GM19324 (cell line): ENCODE measurements around the gene SPECC1.
"Not testable (repeated sequence)": the region's sequence is repeated elsewhere in the genome, so short reads cannot be mapped to it uniquely, and the experiment has no call there.

Experiments used
- ATAC-seq: cut with Tn5 transposase; IDR thresholded peaks from one replicate; pipeline ENCODE4 v1.9.1; 2021; ENCODE audit warnings: mild to moderate bottlenecking, moderate library complexity; ENCODE audit not compliant: unreplicated experiment, low FRiP score

SPECC1 gene

DNA sequence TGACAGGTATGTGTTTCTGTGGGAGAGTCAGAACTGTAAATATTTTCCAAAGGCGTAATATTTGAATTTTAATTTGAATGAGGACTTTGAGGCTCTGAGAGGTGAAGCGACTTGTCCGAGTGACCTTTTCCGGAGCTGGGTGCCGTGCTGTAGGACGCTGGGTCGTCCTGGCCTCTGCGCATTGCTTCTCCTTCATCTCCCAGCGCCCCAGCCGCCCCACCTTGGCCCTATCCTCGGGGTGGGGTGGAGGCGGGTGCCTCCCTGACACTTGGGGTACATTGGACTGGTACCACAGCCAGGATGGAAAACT is 147.8 kb downstream of the SPECC1 start:
- ATAC-seq, result no peak

DNA sequence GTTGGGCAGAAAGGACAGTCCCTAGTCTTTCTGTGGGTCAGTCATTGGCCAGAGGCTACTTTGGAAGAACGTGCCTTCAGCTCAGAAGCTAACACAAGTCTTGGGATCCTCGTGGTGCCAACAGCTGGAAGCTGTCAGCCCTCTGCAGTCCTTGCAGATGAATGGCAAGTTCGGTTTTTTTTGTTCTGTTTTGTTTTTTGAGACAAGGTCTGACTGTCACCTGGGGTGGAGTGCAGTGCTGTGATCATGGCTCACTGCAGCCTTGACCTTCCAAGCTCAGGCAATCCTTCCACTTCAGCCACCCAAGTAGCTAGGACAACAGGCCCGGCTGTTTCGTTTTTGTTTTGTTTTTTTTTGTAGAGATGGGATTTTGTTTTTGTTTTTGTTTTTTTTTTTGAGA is 149.4 kb downstream of the SPECC1 start:
- ATAC-seq, result no peak

DNA sequence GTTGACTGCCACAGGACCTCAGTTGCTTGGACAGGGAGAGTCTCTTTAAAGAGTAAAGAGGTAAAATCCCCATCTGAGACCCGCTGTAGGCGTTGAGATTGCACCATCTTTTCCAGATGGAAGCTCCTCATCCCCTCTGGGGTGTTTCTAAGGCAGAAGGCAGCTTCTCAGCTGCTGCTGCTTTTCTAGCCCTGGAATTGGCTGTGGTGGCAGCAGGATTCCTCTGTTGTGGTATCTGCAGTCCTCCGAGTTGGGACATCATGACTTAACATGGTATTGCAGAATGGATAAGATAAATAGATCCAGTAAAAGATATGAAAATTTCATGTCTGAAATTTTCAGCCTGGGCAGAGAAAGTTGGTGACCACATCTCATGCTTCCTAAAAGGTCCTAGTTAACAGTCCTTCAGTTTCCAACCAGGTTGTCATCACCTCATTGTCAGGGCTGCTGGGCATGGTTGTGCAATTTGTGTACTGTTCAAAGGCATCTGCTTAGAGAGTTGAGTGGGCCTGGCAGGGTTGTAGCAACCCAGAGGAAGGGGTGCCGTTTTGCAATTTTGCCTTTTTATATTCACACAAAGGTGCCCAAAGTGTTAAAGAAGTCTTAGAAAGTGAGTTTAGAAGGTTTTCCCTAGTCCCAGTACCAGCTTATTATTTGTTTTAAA is 150.4 kb downstream of the SPECC1 start:
- ATAC-seq, result no peak

DNA sequence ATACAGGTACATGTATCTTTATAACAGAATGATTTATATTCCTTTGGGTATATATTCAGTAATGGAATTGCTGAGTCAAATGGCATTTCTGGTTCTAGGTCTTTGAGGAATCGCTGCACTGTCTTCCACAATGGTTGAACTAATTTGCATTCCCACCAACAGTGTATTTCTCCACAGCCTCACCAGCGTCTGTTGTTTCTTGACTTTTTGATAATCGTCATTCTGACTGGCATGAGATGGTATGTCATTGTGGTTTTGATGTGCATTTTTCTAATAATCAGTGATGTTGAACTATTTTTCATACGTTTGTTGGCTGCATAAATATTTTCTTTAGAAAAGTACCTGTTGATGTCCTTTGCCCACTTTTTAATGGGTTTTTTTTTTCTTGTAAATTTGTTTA is 156.4 kb downstream of the SPECC1 start:
- ATAC-seq, result not testable (repeated sequence)

DNA sequence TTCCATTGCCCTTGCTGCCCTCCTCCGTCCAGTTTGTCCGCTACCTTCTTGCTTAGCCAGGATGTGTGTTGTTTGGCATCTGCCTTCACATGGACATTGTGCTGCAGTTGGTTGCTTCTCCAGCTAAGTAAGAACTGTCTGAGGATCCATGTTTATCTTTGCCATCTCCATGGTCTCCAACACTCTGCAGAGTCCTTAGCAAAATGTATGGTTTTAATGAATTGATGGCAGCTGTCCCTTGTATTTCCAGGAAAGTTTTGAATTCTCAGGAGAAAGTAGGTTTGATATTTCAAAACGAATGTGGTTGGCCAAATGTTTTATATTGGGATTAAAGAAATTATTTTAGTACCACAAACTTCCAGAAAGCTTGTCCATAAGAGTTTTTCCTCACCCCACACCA is 160.9 kb downstream of the SPECC1 start:
- no peak for ATAC-seq

DNA sequence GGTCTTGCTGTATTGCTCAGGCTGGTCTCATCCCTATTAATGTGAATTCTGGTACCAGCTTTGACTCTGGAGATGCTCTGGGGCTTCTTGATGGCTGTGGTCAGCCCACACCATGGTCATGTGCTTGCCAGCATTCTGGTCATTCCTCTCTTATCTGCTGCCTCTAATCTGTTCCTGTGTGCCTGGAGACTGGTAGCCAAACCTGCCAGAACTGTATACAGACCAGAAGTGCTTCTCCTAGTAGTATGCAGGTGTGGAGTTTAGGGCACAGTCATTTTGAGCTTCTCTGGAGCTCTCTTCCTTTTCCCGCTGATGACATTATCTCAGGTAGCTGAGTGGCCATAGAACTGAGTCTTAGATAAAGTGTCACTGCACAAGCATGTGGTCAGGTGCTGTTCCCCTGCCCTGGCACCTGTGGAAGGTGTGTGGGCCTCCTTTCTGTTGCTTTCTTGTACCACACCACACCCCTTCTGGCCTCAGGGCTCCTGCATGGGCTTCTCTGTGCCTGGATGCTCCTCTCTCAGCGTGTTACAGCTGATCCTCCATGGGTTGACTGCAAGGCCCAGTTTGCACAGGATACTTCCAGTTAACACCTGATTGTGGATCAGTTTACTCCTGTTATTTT is 162.7 kb downstream of the SPECC1 start:
- ATAC-seq, result no peak

DNA sequence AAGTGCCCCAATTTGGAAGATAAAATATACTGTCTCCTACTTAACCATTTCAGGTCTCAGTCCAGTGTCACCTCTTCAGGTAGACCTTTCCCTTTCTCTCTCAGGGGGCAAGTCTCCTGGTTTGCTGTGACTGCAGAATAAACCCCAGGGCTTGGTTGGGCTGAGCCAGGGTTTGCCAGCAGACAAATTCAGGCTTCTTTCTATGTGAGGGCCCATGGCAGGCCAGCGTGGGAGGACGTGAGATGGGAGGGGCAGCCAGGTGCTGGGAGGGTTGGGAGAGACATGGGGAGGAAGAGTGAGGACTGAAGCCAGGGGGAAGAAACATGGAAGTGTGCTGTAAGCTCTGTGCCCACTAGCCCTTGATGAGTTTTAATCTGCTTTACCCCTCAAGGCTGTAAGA is 163.2 kb downstream of the SPECC1 start:
- no peak for ATAC-seq

DNA sequence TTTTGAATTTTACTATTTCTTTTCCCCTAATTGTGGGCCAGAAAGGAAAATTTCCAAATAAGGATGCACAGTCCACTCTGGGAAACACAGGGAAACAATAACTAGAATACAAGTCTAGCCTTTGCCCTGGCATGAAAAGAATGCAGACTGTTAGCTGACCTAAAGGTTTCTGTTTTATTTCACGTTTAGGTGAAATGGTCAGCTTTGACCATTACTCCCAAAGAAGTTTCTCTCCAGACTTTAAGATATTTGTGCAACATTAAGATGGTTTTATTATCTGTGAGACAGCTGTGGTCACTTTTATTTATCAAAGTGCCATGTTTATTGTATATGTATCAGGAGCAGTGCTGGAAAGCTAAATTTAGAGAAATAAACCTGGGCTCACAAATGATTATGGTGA is 163.9 kb downstream of the SPECC1 start:
- ATAC-seq, result no peak

DNA sequence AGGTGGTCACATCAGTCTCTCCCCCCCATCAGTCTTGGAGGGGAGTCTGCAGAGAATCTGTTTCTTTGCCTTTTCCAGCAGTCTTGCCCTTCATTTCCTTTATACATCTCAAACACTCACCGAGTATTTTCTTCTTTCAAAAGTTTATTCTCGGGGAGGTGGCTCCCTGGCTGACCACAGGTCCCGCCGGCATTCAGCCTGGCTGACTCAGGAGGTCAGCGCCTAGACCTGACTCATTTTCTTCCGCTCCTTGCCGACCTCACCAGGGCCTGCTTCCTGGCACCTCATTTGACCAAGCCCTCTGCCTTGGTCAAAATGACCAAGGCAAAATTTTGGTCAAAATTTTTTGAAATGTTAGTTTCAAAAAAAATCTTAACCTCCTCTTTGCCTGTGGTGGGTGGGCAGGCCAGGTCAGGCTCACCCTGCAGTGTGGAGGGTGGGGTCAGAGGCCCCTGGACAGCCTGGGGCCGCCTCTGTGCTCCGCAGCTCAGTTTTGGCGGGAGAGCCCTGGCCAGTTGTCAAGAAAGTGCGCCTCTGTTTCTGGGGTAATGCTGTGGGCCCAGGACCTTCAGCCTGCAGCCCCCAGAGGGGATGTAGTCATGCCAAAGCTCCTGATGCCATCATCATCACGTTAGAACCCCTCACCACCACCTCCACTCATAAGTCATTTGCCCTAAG is 165.6 kb downstream of the SPECC1 start:
- no peak for ATAC-seq

DNA sequence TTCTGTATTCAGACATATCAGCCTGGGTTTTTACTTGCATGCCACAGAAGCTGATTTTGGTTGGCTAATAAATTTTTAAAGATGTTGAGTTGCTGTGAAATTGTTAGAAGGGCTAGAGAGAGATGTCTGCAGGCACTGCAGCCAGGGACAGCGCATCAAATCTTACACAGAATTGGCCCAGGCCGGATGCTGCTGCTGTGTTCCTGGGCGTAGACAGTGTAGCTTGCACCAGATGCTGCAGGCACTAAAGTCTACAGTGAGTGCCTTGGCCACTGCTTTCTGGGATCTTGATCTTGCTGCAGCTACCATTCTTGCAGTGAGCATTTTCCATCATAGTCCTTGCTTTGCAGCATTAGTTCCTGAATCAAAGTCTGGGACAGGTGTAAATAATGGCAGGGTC is 169.9 kb downstream of the SPECC1 start:
- no peak for ATAC-seq

DNA sequence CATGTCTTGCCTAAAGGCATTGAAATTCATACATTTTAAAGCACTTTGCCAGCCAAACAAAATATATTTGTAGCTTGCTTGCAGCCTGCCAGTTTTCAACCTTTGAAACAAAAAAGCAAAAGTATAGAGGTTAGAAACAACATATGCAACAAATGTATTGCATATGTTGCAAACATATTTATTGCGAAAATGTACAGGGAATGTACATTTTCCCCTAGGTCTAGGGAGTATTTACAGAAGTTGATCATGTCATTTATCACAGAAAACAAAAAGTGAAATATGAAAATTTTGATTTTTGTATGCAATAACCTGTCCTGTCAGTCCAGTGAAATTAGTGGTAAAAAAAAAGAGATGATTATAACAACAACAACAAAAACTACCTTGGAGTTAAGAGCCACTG is 171.5 kb downstream of the SPECC1 start:
- no peak for ATAC-seq

DNA sequence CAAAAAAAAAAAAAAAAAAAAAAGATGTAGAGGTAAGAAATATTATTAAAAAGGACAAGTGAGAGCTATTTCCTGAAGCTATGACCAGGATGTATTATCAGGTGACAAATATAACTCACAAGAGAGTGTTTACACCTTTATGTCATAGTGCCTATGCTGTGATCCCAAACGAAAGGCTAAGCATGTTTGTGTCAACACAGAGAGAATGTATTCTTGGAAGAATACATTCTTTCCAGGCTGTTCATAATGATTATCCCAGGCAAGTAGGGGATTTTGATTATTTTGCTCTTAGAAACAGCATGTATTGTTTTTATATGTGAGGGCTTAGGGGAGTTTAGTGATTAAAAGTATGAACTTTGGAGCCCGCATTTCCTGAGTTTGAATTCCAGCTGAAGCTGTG is 175.0 kb downstream of the SPECC1 start:
- no peak for ATAC-seq

DNA sequence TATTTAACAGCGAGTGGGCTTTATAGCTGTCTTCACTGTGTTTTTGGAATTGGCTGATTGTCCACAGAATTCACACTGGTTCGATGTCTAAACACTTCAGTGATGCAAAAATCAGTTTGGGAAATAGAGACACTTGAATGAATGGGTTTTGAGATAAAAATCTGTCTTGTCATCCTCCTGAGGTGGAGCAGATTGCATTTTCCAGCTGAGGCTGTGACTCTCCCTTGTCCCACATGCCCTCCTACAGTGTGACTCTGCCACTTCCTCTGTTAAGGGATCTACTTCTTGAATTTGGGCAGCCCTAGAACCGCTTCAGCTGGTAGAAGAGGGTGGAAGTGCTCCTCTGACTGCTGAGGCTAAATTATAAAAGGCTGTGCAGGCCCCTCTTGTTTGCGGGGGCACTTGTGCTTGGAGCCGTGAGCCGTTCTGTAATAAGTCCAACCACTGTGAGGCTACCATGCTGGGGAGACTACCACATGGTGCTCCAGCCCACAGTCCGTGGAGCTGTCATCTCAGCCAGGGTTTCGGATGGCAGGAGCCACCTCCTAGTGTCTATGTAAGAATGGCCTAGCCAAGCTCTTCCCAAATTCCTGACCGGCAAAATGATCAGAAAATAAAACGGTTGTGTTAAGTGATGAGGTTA is 175.9 kb downstream of the SPECC1 start:
- ATAC-seq, result no peak

DNA sequence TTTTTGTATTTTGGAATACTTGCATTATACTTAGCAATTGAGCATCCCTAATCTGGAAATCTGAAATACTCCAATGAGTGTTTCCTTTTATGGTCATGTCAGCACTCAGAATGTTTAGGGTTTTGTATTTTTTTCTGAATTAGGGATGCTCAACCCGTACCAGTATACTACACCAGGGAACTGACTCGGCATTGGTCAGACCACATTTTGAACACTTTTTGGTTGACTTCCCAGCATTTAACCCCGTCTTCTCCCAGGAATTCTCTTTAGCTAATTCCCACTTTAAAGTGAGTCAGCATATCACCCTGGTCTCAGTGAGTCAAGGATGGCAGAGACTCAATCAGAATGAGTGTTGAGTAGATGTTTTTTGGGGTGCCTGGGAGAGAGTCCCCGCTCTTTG is 177.9 kb downstream of the SPECC1 start:
- no peak for ATAC-seq

DNA sequence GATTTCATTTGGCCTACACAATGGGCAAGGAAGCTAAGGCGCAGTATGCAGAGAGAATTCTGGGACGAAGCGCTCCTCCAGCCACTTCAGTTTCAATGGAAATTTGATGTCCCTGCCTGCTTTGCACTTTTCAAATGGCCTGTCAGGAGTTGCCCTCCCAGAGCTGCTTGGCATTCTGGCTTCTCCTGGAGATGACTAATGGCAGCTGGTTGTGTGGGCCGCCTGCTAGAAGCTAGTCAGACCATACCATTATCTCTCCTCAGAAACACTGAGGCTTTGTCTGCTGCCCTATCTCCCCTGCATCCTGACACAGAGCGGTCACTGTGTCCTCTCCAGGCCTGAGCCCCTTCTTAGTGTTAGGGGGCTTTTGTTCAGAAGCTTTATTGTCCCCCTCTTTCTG is 180.1 kb downstream of the SPECC1 start:
- ATAC-seq, result no peak

DNA sequence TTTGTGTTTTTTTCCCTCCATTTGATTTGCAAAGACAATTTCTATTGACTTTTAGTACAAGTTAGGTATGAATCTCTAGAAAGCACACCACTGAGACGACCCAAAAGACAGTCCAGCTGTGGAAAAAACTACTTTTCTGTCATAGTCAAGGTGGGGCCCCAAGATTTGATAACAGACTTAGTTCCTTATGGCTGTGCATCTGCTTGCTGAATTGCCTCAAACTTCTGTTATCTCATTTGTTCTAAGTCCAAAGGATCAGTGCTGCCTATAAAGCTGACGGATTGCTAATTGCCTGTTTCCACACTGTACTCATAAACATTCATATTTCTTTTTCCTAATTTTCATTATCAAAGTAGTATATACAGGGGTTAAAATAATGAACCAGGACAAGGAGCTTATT is 180.8 kb downstream of the SPECC1 start:
- ATAC-seq, result no peak

DNA sequence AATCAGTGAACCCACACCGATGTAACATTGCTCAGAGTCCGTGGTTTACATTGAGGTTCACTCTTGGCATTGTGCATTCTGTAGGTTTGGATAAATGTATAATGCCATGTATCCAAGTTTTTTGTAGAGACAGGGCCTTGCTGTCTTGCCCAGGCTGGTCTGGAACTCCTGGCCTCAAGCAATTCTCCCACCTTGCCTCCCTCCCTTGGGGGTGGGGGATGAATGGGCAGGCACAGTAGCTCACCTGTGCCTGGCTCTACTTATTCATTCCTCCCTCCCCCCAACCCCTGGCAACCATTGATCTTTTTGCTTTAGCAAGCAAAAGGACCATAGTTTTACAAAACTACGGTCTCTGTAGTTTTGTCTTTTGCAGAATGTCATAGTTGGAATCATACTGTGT is 181.4 kb downstream of the SPECC1 start:
- no peak for ATAC-seq

DNA sequence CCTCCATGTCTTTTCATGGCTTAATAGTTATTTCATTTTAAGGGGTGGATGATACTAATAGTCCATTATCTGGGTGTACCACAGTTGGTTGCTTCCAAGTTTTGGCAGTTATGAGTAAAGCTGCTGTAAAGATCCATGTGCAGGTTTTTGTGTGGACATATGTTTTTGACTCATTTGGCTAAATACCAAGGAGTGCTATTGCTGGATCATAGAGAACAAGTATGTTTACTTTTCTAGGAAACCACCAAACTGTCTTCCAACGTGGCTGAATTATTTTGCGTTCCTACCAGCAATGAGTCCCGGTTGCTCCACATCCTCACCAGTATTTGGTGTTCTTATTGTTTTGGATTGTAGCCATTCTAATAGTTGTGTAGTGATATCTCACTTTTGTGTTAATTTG is 181.9 kb downstream of the SPECC1 start:
- ATAC-seq, result no peak

DNA sequence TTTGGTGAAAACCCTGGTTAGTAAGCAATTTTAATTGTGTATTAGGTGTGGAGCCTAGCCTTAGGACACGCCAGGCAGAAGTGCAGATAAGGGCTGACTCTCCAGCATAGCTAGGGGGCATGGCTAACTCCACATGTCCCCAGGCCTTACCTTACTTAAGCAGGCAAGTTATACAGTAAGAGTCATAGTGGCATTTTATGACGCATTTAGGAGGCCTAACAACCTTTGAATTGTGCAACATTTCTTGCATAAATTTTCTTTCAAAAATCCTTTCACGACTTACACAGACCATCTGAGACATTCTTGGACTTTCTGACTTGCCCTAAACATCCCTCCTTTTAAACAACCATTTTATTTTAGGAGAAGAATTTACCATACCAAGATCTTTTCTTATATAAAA is 187.1 kb downstream of the SPECC1 start:
- ATAC-seq, result not testable (repeated sequence)

DNA sequence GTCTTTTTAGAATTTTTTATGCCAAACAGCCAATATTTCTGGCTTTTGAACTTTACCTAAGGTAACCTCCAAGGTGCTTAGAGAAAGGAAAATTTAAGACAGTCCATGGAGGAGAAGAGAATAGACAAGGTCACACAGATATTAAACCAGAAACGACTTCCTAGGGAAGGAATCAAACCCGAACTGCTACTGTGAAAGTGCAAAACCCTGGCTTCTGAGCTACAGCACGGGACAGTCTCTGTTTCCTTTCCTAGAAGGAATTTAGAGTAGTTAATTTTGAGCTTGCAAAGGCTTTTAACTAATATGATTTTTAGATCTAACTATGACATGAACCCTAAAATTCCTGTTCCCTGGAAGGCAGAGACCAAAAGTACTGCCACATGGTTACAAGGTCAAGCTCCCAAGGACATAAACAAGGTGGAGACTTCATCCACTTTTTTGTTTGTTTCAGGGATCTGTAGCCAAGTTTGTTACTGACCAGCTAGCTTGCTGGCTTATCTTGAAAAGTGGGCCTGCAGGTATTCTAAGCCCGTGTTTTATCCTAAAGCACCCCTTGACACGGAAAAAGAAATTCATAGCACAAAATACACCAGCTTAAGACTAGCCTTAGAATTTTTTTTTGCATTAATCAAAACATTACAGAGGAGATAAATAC is 188.2 kb downstream of the SPECC1 start:
- no peak for ATAC-seq
